BJ (cell line): Measurements from ENCODE around the gene KRT36. TPM values are rescaled to one million over a fixed set of nuclear protein-coding genes. Genes with fewer than 3 reads are reported as not detected.

Source experiments
- CTCF ChIA-PET: fragments of 350-600 bp; formaldehyde crosslinking; extraction: SDS; loops from one replicate; lab custom pipeline; 2021; ENCODE audit warnings: antibody characterized with exemption, inconsistent platforms; lab: Yijun Ruan, JAX
- POLR2A ChIA-PET: fragments of 300-600 bp; sonication (Branson Sonifier 250); formaldehyde crosslinking; extraction: SDS; loops from one replicate; lab custom pipeline; 2021; ENCODE audit warnings: antibody characterized with exemption; lab: Charles Lee
- DNase-seq: peaks from one replicate; pipeline ENCODE4 v3.0.0-alpha.2; 2011; ENCODE audit warnings: low read depth
- H3K27me3 ChIP-seq: 2 replicates; pipeline ENCODE4 v1.6.0; 2011; ENCODE audit warnings: low read length; ENCODE audit not compliant: control insufficient read depth, insufficient read depth
- H3K36me3 ChIP-seq: 2 replicates; pipeline ENCODE4 v1.5.1; 2011; ENCODE audit warnings: low read length; ENCODE audit not compliant: control insufficient read depth, insufficient read depth
- H3K4me3 ChIP-seq: 2 replicates; pipeline ENCODE4 v1.5.1; 2011; ENCODE audit warnings: low read depth, mild to moderate bottlenecking, control low read depth, low read length
- polyA plus RNA-seq: library from polyadenylated mRNA; depleted of rRNA; stranded (reverse); fragments of >200 nt; gene quantifications from 2 replicates; pipeline ENCODE4 v1.2.3, GENCODE V29; 2011
- TF ChIP-seq, protein P1 (sequence below): IDR thresholded peaks from 2 replicates; pipeline ENCODE4 v1.5.1; 2011; ENCODE audit warnings: low read depth, mild to moderate bottlenecking, control low read depth, inconsistent platforms, low read length, moderate library complexity; ENCODE audit not compliant: insufficient read depth

KRT36 gene
- polyA plus RNA-seq, 1 experiment, result 0.04 TPM

DNA sequence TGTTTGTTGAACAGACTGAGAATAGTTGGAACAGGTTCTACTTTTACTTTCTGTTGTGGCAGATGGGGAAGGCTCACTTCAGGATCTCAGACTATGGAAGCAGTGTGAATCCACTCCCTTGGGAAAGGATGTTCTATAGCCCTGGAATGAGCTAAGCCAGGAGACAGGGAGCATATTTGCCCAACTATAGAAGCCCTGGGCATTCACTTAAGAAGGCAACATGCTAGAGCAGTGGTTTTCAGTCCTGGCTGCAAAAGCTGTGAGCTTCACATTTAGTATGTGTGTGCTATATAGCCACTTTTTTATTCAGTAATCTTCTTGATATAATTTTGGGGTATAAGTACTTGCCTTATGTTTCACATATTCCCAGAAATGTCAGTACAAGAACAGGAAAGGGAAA, 21.4 kb downstream of the KRT36 start:
- POLR2A ChIA-PET, result no interaction called here

DNA sequence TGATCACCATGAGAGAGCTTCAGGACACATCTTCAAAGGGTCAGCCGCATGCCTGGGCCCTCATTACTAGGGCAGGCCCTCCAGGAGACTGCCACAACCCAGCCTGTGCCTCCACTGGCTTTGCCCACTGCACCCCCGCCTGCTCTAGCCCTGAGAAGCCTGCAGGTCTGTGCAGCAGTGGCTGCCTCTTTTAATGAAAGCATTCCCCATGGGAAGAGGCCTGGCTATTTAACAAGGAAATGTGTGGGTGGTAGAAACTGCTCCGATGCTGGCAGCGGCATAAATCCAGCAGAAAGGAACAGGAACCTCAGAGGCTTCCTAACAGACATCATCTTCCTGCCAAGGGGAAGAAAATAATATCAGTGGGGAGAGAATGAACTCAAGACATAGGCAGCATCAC, 22.1 kb downstream of the KRT36 start:
- Histone ChIP-seq H3K36me3 (no peaks in the 10 kb centered on the region), H3K27me3 (no peaks in the 10 kb centered on the region), H3K4me3 (no peak overlapping the region)
- ChIA-PET POLR2A (no interaction called here), CTCF (interaction anchor here (0.6 to 0.9 kb wide), 2 partner anchors 25 to 81 kb away, joined by 3 to 4 read pairs; no protein-coding TSS in a partner anchor)
- TF ChIP-seq, protein P1, sequence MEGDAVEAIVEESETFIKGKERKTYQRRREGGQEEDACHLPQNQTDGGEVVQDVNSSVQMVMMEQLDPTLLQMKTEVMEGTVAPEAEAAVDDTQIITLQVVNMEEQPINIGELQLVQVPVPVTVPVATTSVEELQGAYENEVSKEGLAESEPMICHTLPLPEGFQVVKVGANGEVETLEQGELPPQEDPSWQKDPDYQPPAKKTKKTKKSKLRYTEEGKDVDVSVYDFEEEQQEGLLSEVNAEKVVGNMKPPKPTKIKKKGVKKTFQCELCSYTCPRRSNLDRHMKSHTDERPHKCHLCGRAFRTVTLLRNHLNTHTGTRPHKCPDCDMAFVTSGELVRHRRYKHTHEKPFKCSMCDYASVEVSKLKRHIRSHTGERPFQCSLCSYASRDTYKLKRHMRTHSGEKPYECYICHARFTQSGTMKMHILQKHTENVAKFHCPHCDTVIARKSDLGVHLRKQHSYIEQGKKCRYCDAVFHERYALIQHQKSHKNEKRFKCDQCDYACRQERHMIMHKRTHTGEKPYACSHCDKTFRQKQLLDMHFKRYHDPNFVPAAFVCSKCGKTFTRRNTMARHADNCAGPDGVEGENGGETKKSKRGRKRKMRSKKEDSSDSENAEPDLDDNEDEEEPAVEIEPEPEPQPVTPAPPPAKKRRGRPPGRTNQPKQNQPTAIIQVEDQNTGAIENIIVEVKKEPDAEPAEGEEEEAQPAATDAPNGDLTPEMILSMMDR, result no peak
- no peak for DNase-seq

More for the DNA sequence above, 21.4 kb downstream of the KRT36 start:
- no peak for DNase-seq
- Histone ChIP-seq H3K36me3 (no peaks in the 10 kb centered on the region), H3K27me3 (no peaks in the 10 kb centered on the region), H3K4me3 (no peak overlapping the region)
- TF ChIP-seq, protein P1, result no peak
- CTCF ChIA-PET, result interaction anchor here (1.3 kb wide), 1 partner anchor 11 kb away, joined by 4 read pairs; no protein-coding TSS in a partner anchor

DNA sequence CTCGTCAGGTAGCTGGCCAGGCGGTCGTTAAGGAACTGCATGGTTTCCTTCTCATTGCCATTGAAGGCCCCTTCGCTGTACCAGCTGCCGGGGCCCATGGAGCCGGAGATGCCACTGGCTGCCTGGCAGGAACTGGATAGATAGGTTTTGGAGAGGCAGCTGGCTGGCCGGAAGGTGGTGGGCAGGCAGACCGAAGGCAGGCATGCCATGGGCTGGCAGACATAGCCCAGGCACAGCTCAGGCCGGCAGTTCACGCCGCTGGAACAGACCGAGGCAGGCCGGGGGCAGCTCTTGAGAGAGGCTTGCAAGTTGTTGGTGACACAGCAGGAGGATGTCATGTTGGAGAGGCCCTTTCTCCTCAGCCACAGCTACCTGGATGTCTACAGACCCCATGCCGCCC, 22.7 kb downstream of the KRT36 start, which contains the start of gene KRT32:
KRT32 (minus strand) TSS at position 399 of the 400 bp plus-strand sequence; CDS start at position 338, 61 bp downstream.
- no peaks in the 10 kb centered on the region for H3K27me3 ChIP-seq
- DNase-seq, result no peak
- H3K36me3 ChIP-seq, result no peaks in the 10 kb centered on the region
- H3K4me3 ChIP-seq, result no peak within 1 kb of the TSS
- POLR2A ChIA-PET, result no interaction called here
- TF ChIP-seq, protein P1, result no peak
- CTCF ChIA-PET, result interaction anchor here (0.6 to 0.9 kb wide), 2 partner anchors 26 to 82 kb away, joined by 3 to 4 read pairs; no protein-coding TSS in a partner anchor

DNA sequence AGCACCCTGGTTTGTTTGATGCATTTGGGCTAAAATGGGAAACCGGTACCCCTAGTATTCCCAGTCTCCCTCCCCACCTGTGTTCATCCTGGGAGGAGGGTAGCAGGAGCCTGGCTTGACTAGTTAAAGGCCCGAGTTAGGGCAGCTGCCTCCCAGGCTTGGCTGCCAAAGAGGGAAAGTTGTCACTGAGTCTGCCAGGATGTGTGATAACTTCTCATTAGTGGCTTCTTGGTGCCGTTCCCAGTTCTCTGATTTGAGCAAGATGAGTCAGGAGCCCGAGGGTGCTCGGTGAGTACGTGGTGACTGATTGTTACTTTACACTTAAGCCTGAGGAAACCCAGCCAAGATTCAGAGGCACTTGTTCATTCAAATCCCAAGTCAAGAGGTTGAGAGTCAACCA, 25.0 kb downstream of the KRT36 start:
- CTCF ChIA-PET, result interaction anchor here (0.7 kb wide), 1 partner anchor 11 kb away, joined by 3 read pairs; no protein-coding TSS in a partner anchor
- Histone ChIP-seq H3K27me3 (no peaks in the 10 kb centered on the region), H3K36me3 (no peaks in the 10 kb centered on the region), H3K4me3 (no peak overlapping the region)
- TF ChIP-seq, protein P1, result no peak
- POLR2A ChIA-PET, result interaction anchor here (0.5 to 0.6 kb wide), 2 partner anchors 18 to 55 kb away, joined by 5 to 10 read pairs; no protein-coding TSS in a partner anchor
- DNase-seq, result peak; percentile 88

DNA sequence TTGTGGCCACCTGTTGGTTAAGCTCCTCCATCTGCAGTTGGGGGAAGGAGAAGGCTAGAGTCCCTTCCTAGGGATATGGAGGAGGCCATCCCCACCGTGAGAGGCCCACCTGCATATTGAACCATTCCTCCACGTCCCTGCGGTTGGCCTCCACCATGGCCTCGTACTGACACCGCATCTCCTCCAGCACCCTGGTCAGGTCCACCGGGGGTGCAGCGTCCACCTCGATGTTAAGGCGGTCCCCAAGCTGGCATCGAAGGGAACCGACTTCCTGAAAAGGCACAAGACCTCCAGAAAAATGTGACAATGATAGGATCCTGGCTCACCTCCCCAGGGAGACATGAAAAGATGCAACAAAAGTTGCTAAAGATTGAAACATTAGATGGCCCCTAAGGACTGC, 25.5 kb downstream of the KRT36 start:
- Histone ChIP-seq H3K36me3 (no peaks in the 10 kb centered on the region), H3K4me3 (no peak overlapping the region), H3K27me3 (no peaks in the 10 kb centered on the region)
- CTCF ChIA-PET, result no interaction called here
- POLR2A ChIA-PET, result interaction anchor here (0.5 to 0.6 kb wide), 2 partner anchors 17 to 54 kb away, joined by 5 to 10 read pairs; no protein-coding TSS in a partner anchor
- no peak for DNase-seq
- TF ChIP-seq, protein P1, result no peak
